HEK293 (cell line): ENCODE measurements around the gene XBP1.

Experiments
- CTCF ChIP-seq: fragments of 450-650 bp; formaldehyde crosslinking; IDR thresholded peaks from 2 replicates; pipeline ENCODE4 v1.5.1; 2016; ENCODE audit warnings: missing biosample characterization, missing genetic modification characterization
- ZNF629 ChIP-seq: fragments of 450-650 bp; formaldehyde crosslinking; IDR thresholded peaks from 2 replicates; pipeline ENCODE4 v1.5.1; 2017; ENCODE audit warnings: missing biosample characterization, missing genetic modification characterization

GRCh38 chr22:28832731-28833130 is 32.4 kb upstream of the XBP1 start:
- TF ChIP-seq CTCF (tag by site-specific recombination) (no peak), ZNF629 (no peak)
